Activated CD8-positive, alpha-beta T cell treated with anti-CD3 and anti-CD28 coated beads for 36 hours (primary cell): Measurements from ENCODE around the gene DENND10. TPM values are rescaled to one million over a fixed set of nuclear protein-coding genes. Genes with fewer than 3 reads are reported as not detected.

Source experiments
- ATAC-seq: fragments of 200-7000 bp; cut with Tn5 transposase; one replicate; pipeline ENCODE4 v1.10.0; 2021; ENCODE audit warnings: mild to moderate bottlenecking, moderate library complexity
- CTCF ChIA-PET: fragments of 350-600 bp; sonication (Branson Sonifier 250); formaldehyde crosslinking; loops from one replicate; lab custom pipeline; 2021; ENCODE audit warnings: antibody characterized with exemption; lab: Charles Lee
- POLR2A ChIA-PET: fragments of 350-600 bp; sonication (Branson Sonifier 250); formaldehyde crosslinking; loops from one replicate; lab custom pipeline; 2021; ENCODE audit warnings: antibody characterized with exemption; lab: Charles Lee
- DNase-seq: peaks from one replicate; pipeline ENCODE4 v3.0.0-alpha.2; 2020
- H3K27ac Mint-ChIP-seq: one replicate; pipeline ENCODE4 v1.8.0; 2021; ENCODE audit warnings: mild to moderate bottlenecking, mixed read lengths
- H3K27me3 Mint-ChIP-seq: one replicate; pipeline ENCODE4 v1.8.0; 2021; ENCODE audit warnings: mixed read lengths
- H3K36me3 Mint-ChIP-seq: one replicate; pipeline ENCODE4 v1.8.0; 2021; ENCODE audit warnings: low read depth, mixed read lengths
- H3K4me1 Mint-ChIP-seq: one replicate; pipeline ENCODE4 v1.8.0; 2021; ENCODE audit warnings: low read depth, mixed read lengths
- H3K4me3 Mint-ChIP-seq: one replicate; pipeline ENCODE4 v1.8.0; 2021; ENCODE audit warnings: mild to moderate bottlenecking, moderate library complexity, mixed read lengths
- H3K9me3 Mint-ChIP-seq: one replicate; pipeline ENCODE4 v1.8.0; 2021; ENCODE audit warnings: mixed read lengths
- intact Hi-C: fragments of 100-400 bp; cut with micrococcal nuclease; formaldehyde crosslinking; loops from one replicate; pipeline ENCODE4 v1.10.0; 2022
- total RNA-seq, 2 experiments: library from RNA; stranded (reverse); gene quantifications; one replicate each; pipeline ENCODE4 v1.2.3, GENCODE V29; 2021
- TF ChIP-seq, protein P1 (sequence below): fragments of 200-600 bp; IDR thresholded peaks from one replicate; pipeline ENCODE4 v1.8.0; 2022; ENCODE audit warnings: antibody characterized with exemption, mild to moderate bottlenecking

DENND10 gene
- total RNA-seq, 2 experiments from 2014 or later = 16.9 to 18.6 TPM

GRCh38 chr10:119183664-119184412 lies 79.9 kb downstream of the DENND10 start:
- no peaks in the 10 kb centered on the region for H3K27me3 Mint-ChIP-seq
- no peaks in the 10 kb centered on the region for H3K9me3 Mint-ChIP-seq
- intact Hi-C loops = no loop called here
- no peaks in the 10 kb centered on the region for H3K36me3 Mint-ChIP-seq
- H3K4me3 Mint-ChIP-seq = no peak overlapping the region
- ChIA-PET POLR2A (interaction anchor here (1.0 to 1.3 kb wide), 2 partner anchors 18 to 20 kb away, joined by 3 to 4 read pairs; partner anchors contain the start of gene SFXN4), CTCF (interaction anchor here (1.6 kb wide), 1 partner anchor 16 kb away, joined by 9 read pairs; no protein-coding TSS in a partner anchor)
- TF ChIP-seq, protein P1, sequence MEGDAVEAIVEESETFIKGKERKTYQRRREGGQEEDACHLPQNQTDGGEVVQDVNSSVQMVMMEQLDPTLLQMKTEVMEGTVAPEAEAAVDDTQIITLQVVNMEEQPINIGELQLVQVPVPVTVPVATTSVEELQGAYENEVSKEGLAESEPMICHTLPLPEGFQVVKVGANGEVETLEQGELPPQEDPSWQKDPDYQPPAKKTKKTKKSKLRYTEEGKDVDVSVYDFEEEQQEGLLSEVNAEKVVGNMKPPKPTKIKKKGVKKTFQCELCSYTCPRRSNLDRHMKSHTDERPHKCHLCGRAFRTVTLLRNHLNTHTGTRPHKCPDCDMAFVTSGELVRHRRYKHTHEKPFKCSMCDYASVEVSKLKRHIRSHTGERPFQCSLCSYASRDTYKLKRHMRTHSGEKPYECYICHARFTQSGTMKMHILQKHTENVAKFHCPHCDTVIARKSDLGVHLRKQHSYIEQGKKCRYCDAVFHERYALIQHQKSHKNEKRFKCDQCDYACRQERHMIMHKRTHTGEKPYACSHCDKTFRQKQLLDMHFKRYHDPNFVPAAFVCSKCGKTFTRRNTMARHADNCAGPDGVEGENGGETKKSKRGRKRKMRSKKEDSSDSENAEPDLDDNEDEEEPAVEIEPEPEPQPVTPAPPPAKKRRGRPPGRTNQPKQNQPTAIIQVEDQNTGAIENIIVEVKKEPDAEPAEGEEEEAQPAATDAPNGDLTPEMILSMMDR = no peak
- peaks cover 18% of the 10 kb centered on the region for H3K4me1 Mint-ChIP-seq
- no peak for DNase-seq
- ATAC-seq = peak; percentile 75
- peak overlapping the region; percentile 22 for H3K27ac Mint-ChIP-seq

Other genes with a start within 250 kb of the DENND10 start
- under 1 TPM in 1 of 2 experiments, not detected in 1; 0.20 TPM for gene NANOS1, start 74.4 kb upstream of the DENND10 start, total RNA-seq
- gene EIF3A, start 23.3 kb upstream of the DENND10 start, total RNA-seq = 100 to 1,000 TPM; 127 to 131 TPM
- 10 to 100 TPM; 45.9 to 50.3 TPM for gene SFXN4, start 61.6 kb downstream of the DENND10 start, total RNA-seq
- gene PRDX3, start 74.7 kb downstream of the DENND10 start, total RNA-seq = 100 to 1,000 TPM; 198 to 203 TPM
- 10 to 100 TPM; 14.8 to 15.6 TPM for gene GRK5, start 103.5 kb downstream of the DENND10 start, total RNA-seq